Measurements from ENCODE around the gene EDRF1.

DNA sequence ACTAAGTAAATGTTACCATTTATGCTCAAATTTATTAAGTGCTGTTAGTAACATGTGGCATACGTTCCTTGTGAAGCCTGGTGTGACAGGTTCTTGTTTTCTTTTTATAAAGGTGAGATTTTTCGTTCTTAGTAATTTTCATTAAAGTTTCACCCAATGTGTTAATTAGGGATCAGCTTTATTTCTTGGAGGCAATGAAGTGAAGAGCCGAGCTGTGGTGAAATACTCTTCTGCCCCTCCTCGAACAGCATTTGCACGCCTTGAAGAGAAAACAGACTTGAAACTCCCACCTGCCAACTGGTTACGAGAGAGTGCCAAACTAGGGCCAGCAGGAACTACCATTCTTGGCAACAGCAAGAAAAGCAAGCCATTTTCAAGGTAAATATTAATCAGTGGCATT lies 1.5 kb downstream of the EDRF1 start:
- TF ChIP-seq, protein P1, sequence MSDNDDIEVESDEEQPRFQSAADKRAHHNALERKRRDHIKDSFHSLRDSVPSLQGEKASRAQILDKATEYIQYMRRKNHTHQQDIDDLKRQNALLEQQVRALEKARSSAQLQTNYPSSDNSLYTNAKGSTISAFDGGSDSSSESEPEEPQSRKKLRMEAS (IDR thresholded peaks at IDR 0.05): no peak
- TF ChIP-seq, protein P2, sequence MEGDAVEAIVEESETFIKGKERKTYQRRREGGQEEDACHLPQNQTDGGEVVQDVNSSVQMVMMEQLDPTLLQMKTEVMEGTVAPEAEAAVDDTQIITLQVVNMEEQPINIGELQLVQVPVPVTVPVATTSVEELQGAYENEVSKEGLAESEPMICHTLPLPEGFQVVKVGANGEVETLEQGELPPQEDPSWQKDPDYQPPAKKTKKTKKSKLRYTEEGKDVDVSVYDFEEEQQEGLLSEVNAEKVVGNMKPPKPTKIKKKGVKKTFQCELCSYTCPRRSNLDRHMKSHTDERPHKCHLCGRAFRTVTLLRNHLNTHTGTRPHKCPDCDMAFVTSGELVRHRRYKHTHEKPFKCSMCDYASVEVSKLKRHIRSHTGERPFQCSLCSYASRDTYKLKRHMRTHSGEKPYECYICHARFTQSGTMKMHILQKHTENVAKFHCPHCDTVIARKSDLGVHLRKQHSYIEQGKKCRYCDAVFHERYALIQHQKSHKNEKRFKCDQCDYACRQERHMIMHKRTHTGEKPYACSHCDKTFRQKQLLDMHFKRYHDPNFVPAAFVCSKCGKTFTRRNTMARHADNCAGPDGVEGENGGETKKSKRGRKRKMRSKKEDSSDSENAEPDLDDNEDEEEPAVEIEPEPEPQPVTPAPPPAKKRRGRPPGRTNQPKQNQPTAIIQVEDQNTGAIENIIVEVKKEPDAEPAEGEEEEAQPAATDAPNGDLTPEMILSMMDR (IDR thresholded peaks at IDR 0.05): no peak
- TF ChIP-seq, protein P3, sequence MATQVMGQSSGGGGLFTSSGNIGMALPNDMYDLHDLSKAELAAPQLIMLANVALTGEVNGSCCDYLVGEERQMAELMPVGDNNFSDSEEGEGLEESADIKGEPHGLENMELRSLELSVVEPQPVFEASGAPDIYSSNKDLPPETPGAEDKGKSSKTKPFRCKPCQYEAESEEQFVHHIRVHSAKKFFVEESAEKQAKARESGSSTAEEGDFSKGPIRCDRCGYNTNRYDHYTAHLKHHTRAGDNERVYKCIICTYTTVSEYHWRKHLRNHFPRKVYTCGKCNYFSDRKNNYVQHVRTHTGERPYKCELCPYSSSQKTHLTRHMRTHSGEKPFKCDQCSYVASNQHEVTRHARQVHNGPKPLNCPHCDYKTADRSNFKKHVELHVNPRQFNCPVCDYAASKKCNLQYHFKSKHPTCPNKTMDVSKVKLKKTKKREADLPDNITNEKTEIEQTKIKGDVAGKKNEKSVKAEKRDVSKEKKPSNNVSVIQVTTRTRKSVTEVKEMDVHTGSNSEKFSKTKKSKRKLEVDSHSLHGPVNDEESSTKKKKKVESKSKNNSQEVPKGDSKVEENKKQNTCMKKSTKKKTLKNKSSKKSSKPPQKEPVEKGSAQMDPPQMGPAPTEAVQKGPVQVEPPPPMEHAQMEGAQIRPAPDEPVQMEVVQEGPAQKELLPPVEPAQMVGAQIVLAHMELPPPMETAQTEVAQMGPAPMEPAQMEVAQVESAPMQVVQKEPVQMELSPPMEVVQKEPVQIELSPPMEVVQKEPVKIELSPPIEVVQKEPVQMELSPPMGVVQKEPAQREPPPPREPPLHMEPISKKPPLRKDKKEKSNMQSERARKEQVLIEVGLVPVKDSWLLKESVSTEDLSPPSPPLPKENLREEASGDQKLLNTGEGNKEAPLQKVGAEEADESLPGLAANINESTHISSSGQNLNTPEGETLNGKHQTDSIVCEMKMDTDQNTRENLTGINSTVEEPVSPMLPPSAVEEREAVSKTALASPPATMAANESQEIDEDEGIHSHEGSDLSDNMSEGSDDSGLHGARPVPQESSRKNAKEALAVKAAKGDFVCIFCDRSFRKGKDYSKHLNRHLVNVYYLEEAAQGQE (IDR thresholded peaks at IDR 0.05): no peak
- TF ChIP-seq EP300 (IDR thresholded peaks at IDR 0.05) (no peak), POLR2A (IDR thresholded peaks at IDR 0.05; ENCODE audit: low read length) (no peak), ZSCAN20 (CRISPR knock-in tag; IDR thresholded peaks at IDR 0.05) (no peak), CHD4 (IDR thresholded peaks at IDR 0.05; ENCODE audit: borderline replicate concordance) (no peak), RAD21 (conservative IDR thresholded peaks at IDR 0.05 in 1 of 2, IDR thresholded peaks at IDR 0.05 in 1 of 2) (no peak)

Measured in A549 (cell line).